Mucosa of gallbladder (tissue), 1 donor: Measurements from ENCODE around the gene NR5A2. TPM values are rescaled to one million over a fixed set of nuclear protein-coding genes. Genes with fewer than 3 reads are reported as not detected.
A peak's percentile ranks its signal among the peaks of the same experiment; 100 is the strongest.

Experiments
- DNase-seq: peaks from one replicate; pipeline ENCODE4 v3.0.0-alpha.2; 2020; ENCODE audit warnings: low spot score
- total RNA-seq: library from RNA; stranded (reverse); gene quantifications from one replicate; pipeline ENCODE4 v1.2.1, GENCODE V29; 2021
- donor health status: DM: no; HTN: no; CAD: no.

The NR5A2 gene
- total RNA-seq, 1 donor from 2014 or later = 49.0 TPM

DNA sequence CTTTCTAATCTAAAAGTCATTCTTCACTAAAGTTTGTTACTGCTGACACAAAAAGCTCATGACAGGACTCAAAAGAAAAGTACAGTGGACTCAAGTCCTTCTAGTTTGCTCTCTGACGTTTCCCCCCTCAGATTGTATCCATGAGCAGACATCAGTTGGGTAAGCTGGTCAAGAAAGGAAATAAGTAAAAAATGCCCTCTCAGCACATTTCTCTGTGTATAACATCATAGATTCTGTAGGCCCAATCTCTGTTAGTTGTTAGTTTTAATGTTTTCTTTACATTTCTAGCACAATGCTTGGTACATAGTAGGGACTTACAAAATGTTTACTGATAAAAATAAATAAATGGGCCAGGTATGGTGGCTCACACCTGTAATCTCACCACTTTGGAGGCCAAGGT is 96.8 kb downstream of the NR5A2 start:
- DNase-seq = no peak

DNA sequence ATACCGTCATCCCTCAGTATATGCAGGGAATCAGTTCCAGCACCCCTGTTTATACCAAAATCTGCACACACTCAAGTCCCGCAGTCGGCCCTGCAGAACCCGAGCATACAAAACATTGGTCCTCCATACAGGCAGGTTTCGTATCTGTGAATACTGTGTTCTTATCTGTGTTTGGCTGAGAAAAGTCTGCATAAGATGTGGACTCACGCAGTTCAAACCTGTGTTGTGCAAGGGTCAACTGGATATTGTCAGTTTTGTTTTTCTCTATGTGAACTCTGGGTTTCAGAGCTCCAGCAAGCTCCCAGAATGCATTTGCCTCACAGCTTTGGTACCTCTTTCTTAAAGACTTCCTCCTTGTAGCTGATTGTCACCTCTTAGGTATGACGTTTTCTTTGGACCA is 100.6 kb downstream of the NR5A2 start:
- no peak for DNase-seq

DNA sequence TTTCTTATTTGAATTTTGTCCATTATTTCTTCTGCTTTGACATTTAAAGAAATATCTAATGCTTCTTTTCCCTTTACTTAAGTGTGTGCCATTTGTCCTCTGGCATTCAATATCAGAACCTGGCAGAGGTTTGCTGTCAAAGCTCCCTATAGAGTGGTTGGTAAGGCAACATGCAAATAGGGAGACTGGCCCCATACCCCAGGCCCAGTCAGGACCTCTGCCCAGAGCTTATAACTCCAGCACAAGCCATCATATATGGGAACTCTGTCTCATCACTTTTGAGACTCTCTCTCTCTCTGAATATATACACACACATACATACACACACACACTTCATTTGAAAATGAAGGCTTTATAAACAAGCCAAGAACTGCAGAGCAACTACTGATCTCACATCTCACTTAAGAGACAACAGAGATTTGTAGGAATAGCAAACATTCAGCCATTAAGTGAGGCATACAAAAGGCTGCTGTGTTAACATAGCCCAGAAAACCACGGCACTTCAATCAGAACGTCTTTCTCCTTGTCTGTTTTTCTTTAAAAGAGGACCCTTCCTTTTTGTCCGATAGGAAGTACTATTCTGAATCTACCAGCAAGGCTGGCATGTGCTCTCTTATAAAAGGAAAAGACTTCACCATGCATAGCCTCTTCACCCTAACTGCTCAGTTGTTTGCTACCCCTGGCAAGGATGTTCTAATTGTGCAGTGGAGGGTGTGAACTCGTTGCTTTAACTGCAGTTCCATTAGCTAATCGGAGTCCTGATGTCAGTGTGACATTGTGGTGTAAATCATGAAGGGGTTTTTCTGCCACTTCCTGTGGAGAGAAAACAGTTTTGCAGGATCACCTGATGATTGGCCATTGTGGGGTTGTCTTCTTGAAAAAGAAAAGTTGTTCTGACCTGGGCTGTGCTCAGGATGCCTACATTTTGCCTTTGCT is 101.7 kb downstream of the NR5A2 start:
- DNase-seq = no peak

DNA sequence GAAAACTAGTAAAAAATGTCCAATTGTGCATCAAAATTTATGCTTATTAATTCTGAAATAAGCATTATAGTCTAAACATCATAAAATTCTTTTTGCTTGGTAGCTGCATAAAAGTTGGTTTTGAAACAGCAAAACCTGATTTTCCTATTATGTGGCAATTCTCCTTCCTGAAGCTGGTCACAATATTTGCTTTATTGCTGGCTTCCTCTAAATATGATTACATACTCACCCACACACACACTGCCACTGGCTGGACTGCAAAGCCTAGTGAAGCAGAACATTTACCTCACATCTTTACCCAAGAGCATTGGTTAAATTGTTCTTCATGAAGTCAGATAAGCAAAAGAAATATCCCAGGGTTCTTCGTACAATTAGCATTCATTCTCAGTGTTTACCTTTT is 103.0 kb downstream of the NR5A2 start:
- DNase-seq = no peak

DNA sequence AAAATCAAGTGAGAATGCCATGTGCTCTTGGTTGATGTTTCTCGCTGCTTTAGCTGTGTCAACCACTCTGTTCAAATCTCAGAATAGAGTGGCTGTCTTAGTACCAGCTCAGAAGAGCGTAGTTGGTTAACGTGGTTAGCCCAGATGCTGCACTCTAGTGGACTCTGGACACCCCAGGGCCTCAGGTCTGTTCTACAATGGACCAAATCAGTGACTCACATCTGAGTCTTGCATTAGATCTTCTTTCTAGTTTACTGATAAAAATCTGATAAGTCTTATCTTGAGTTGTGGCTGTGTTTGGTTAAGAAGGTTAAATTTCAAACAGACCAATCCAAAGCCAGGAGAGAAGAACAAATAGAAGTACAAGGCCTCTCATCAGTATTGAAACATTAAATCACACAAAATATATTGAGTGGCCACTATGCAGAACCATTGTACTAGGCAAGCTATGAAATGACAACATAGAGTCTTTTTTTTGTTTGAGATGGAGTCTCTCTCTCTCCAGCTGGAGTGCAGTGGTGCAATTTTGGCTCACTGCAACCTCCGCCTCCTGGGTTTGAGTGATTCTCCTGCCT is 104.1 kb downstream of the NR5A2 start:
- peak; percentile 74 for DNase-seq

DNA sequence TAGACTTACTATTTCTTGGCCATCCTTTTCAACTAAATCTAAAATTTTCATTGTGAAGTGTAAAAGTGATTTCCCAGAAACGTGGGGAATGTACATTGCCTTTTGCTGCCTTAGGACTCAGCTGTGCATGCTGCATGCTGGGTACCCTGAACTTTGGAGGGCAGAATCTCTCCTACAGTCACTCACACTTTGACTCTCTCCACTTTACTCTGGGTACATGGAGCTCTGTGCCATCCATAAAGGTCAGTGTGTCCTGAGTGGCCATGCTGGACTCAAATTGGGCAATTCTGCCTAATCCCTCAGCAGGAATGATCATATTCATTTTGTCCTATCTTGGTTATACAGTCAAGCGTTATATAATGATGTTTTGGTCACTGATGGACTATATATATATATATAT is 105.6 kb downstream of the NR5A2 start:
- DNase-seq = no peak

DNA sequence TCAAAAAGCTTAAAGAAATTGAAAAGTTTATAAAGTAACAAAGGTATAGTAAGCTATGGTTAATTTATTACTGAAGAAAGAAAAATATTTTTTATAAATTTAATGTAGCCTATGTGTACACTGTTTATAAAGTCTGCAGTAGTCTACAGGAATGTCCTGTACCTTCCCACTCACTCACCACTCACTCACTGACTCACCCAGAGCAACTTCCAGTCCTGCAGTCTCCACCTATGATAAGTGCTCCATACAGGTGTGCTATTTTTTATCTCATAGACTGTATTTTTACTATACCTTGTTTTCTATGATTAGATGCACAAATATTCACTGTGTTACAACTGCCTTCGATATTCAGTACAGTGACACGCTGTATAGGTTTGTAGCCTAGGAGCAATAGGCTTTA is 106.6 kb downstream of the NR5A2 start:
- DNase-seq = no peak

DNA sequence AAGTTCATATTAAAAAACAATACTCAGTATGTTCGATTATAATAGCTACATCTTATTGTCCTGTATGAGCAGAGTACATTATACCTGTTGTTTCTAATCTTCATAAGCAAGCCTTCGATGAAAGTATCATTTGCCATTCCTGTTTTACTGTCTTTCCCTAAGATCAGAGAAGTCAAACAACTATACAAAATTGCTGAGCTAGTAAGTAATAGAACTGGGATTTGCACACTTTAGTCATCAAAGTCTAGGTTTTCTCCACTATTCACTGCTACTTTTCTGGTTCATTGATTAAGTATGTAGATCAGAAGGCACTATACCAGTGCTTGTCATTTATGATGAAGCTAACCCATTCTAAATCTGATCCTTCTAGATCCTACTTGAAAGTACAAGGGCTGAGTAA is 108.9 kb downstream of the NR5A2 start:
- no peak for DNase-seq

DNA sequence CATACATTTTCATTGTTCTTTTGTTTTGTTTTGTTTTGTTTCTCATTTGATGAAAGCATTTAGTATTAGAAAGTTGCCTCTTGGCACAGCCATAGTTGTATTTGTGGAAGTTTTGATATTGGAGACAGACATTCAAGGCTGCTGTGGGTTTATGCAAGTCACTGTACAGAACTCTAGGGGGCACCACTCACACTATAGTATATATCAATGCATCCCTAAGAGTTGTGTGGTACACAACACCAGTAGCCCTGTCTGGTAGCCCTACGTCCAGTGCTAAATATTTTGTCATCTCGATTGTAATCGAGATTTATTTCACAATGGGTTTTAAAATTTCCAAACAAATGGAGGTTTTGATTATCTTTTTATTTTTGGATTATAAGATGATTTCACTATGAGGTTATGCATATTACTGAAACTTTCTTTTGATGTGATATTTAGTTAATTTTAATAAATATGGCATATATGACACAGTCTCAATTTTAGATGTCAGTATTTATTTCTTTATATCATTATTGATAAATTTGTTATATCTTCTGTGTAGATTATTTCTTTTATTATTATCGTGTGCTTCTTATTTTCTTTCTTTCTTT is 112.2 kb downstream of the NR5A2 start:
- DNase-seq = no peak

DNA sequence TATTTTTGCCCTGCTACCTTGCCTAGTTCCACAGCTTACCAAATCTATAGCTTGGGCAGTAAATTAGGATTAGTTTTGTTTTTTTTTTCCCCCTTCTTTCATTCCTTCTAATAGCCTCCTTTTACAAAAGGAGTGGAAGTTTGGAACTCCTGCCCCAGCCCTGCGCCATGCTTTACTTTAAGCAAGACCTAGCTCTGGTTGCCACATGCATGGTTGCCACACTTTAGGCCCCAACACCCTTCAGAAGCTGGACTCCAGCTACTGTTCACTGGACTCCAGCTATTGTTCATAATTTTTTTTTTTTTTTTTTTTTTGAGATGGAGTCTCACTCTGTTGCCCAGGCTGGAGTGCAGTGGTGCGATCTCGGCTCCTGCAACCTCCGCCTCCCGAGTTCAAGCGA is 115.8 kb downstream of the NR5A2 start:
- DNase-seq = no peak

DNA sequence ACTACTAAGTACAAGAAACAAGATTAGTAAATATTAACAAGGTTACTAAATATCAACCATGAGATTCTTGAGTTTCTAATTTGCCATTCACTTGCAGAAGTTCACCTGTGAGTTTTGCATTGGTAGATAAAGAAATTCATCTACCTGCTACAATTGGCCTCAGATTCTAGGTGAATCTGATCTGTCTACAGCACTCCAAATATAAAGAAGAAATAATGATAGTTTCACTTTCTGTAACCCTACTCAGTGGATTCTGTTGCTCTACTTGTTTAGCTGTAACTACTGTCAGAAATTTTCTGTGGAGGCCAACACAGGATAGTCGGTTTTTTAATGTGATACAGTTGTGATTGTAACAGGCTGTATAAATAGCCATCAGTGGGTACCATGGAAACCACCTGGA is 118.6 kb downstream of the NR5A2 start:
- DNase-seq = no peak

DNA sequence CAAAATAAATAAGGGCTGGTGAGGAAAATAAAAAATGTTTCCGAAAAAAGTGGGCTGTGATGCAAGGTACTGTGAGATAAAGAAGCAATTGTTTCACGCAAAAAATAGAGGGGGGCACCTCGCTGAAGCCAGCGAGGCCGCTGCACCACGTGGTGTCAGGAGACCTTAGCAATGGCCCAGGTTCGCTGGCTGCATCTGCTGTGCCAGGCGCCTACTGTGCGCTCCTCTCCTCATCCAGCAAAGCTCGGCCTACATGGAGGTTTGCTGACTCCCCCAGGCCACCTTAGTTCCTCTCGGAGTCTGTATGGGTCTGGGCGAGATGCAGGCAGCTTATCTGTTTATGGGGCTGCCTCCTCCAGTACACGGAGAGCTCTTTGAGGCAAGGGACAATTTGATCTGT is 119.6 kb downstream of the NR5A2 start:
- no peak for DNase-seq

DNA sequence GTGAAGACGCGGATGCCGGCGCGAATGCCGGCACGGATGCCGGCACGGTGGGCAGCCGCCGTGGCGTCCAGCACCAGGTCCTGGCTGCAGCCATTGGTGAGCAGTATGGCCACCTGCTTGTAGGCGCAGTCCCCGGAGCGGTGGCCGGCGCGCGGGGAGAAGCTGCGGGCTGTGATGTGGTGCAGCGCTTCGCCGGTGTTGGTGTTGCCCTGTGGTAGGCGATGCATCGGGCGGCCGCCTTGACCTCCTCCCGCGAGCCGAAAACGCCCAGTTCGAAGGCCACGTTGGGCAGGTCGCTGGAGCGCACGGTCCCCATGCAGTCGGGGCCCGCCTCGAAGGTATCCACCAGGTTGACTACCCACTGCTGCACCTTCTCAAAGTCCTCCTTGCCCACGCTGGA is 120.2 kb downstream of the NR5A2 start:
- DNase-seq = no peak

DNA sequence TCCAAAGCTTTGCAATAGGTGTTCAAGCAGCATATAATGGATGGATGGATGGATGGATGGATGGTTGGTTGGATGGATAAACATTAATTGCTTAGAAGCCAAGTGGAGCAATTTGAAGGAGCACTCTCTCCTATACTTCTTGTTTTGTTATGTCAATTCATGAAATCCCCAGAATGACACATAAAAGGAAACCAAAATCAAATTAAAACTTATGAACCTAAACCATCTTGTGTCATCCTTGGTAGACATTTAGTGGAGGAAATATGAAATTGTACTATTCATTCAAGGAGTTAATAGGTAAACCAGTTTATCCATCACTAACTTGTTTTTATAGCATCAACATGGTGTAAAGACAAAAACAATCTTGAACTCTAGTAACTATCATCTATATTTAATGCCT is 122.5 kb downstream of the NR5A2 start:
- DNase-seq = no peak

DNA sequence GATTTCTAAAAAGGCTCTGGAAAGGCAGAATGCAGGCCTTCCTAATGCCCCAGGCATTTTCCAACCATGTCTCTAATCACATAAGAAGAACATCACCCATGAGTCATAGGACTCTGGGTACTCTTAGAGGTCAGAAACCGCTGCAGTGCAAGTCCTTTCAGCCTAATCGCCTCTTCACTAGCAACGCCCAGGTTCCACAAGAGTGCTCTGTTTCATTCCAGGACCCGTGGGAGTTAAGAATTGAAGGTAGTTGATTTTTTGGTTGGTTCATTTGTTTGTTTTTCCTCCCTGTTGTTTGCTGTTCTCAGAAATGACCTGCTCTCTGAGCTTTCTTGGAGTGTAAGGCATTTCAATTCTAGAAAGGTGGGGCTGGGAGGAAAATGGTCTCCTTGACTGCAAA is 123.2 kb downstream of the NR5A2 start:
- DNase-seq = no peak

DNA sequence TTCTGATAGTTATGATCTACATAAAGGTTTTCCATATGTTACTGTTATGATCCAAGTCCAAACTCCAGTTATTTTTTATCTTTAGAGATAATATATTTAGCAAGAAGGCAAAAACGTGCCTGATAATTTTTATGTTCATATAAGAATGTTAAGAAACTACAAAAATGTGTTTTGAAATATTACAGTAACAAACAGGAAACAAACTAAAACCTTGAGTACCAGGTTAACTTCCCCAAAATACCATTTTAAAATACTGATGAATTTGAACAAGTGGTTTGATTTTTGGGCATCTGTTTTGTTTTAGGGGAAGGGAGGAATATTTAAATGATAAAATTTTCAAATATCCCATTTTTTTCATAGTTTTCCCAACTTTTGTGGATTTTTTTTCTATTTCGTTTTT is 124.8 kb downstream of the NR5A2 start:
- no peak for DNase-seq

DNA sequence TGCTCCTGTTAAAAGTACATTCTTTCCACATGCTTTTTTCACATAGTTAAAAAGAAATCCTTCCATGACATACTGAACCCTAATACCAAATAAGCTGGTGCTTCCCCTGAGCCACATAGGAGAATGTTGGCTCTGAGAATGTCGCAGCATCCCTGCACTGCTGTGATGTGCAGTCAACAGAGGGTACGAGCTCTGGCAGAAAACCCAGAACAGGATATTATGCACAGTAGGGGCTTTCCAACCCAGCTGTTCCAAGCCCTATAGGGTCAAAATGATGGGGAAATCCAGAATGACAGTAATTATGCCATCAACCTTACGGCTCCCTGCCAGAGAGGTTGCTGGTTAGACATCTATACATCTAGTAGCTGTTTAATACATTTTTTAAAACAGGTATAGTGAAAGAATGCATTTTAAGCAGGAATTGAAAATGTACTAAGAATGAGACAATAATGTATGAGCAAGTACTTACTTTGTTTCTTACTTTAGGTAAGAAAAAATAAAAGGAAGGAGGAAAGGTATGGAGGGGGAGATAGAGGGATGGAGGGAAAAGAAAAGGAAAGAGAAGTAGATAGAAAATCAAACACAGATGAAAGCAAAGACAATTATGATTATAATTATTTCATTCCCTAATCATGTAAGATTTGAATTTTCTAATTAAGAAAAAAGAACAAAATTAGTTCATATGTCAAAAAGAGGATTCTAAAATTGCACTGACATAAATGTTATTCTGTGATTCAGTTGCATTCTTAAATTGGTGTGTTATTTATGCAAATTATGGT is 126.0 kb downstream of the NR5A2 start:
- DNase-seq = no peak

DNA sequence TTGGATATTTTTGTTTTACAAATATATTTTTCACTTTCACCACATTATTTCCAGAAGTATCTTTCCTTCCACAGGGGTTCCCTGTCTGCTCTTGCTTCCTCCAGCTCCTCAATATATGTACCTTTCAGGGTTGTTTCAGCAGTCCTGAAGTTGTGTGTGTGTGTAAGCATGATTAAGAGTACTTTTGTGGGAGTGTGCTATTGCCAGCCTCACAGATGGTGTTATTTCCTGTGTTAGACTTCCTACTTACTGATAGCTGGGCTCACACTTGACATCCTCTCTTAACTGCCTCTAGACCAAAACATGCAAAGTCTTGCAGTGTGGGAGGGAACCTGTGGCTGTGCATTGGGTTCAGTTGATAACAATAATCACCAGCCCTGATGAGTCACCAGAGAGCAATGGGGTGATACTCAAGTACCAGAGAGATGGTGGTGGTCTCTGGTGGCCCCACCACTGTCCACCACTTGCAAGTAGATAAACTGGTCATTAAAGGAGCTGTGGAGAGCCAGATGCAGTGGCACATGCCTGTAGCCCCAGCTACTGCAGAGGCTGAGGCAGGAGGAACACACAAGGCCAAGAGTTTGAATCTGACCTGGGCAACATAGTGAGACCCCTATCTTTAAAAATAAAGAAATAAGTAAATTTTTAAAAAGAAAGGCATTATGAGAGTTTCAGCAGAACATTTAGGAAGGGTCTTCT is 126.7 kb downstream of the NR5A2 start:
- DNase-seq = no peak

DNA sequence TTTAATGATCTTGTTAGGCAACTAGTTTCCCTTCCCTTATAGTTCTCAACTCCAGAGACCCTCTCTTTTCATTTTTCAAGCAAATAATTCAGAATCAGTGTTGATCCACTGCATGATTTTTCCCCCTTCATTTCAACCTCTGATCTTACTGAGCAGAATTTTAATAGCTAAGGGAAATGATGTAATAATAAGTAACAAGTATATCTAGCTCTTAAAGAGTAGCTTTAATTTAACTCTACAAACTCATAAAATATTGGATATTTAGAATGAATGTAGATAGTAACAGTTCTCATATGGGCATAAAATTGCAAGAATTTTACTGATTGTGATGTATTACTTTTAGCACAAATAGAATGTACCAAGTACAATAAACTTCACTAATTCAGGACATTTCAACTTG is 130.2 kb downstream of the NR5A2 start:
- DNase-seq = no peak

DNA sequence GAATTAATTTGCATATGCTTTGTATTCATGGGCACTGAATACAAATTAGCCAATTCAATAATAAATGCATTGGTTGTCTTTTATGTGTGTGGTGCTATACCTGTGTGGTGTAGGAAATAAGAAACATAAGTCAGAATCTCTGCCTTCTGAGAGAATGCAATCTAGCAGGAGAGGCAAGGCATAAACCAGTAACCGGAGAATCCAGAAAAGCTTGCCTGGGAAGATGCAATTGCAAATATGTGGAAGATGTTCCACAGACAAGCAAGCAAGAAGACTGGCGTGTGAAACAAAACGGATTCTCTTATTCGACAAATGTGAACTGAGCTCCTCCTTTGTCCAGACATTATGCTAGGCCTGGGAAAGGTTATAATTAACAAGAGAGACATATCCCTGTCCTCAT is 134.3 kb downstream of the NR5A2 start:
- DNase-seq = no peak

DNA sequence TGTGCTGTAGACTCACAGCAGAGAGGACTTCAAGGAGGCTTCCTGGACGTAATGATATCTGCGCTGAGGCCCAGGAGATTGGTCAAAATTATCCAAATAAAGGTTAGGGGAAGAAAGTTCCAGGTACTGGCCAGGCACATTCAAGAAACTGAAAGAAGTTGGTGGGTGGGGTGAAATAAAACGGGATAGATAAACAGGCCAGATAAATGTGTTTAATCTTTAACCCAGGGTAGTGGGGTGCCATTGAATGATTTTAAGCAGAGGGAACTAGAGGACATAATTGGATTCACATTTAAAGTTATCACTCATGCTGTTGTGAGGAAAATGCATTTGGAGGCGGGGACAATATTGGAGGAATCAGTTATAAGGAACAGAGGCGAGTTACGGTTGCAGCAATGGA is 134.7 kb downstream of the NR5A2 start:
- no peak for DNase-seq

DNA sequence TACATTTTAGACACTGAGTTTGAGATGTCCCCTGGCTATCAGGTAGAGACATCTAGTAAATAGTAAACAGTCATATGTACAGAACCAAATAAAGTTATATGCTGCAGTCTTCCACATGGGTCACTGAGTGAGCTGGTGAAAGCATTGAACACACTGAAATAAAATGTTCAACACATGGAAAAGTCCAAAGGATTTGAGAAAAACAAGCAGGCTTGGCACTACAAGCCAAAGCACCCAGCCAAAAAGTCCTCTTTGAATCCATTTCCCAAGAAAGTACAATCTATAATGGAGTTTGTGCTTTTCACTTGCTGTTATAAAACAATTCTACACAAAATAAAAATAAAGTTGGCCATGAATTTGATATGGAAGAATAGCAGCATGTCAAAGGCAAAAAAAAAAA is 135.4 kb downstream of the NR5A2 start:
- no peak for DNase-seq
